ENCODE results near the gene GPR37L1.

Gene GPR37L1

DNA sequence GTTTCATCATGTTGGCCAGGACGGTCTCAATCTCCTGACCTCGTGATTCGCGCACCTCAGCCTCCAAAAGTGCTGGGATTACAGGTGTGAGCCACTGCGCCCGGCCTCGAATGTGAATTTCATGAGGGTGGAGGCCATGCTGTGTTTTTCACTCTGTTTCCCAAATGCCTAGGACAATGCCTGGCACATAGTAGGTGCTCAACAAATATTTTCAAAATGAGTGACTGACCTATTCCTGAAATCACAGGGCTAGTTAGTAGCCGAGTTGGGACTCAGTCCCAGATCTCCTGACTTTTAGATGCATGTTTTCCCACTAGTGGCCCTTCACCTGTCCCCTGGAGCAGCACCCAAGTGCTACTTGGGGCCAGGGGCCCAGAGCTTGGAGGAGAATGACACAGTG, 6.4 kb upstream of the GPR37L1 start:
- no peak for TF ChIP-seq FOXP2 (optimal IDR thresholded peaks at IDR 0.05; ENCODE audit: control extremely low read depth, extremely low read length, insufficient read depth)
- no peak for TF ChIP-seq POLR2AphosphoS5 (IDR thresholded peaks at IDR 0.05; ENCODE audit: borderline replicate concordance, low read depth, low read length)
- TF ChIP-seq EZH2 (IDR thresholded peaks at IDR 0.05): no peak
- no peaks in the 10 kb centered on the region for H3K9me3 ChIP-seq (ENCODE audit: low read depth, low read length)
- no peaks in the 10 kb centered on the region for H3K36me3 ChIP-seq (ENCODE audit: insufficient read depth, low read length)
- no peak overlapping the region for H3K4me3 ChIP-seq
- H3K9ac ChIP-seq (ENCODE audit: insufficient read length): no peak overlapping the region
- no peak for DNase-seq (ENCODE audit: low read depth, low spot score)
- no peak overlapping the region for H3K27ac ChIP-seq

DNA sequence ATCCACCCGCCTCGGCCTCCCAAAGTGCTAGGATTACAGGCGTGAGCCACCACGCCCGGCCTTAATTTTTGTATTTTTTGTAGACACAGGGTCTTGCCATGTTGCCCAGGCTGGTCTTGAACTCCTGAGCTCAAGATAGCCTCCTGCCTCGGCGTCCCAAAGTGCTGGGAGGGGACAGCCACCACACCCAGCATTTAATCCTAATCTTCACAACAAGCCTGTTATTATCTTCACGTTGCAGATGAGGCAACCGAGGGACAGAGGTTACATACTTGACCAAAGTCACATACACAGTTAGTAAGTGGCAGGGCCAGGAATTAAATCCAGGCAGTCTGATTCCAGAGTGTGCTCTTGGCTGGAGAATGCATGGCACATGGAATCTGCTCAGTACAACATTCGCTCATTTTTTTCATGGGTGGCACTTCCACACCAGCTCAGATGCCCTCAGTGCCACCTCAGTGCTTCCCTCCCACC, 4.8 kb upstream of the GPR37L1 start:
- DNase-seq (ENCODE audit: low read depth, low spot score): no peak
- Histone ChIP-seq H3K27ac (no peak overlapping the region), H3K4me3 (no peak overlapping the region), H3K36me3 (ENCODE audit: insufficient read depth, low read length) (no peaks in the 10 kb centered on the region), H3K9ac (ENCODE audit: insufficient read length) (no peak overlapping the region), H3K9me3 (ENCODE audit: low read depth, low read length) (no peaks in the 10 kb centered on the region)
- TF ChIP-seq EZH2 (IDR thresholded peaks at IDR 0.05): no peak
- no peak for TF ChIP-seq FOXP2 (optimal IDR thresholded peaks at IDR 0.05; ENCODE audit: control extremely low read depth, extremely low read length, insufficient read depth)
- TF ChIP-seq POLR2AphosphoS5 (IDR thresholded peaks at IDR 0.05; ENCODE audit: borderline replicate concordance, low read depth, low read length): no peak

DNA sequence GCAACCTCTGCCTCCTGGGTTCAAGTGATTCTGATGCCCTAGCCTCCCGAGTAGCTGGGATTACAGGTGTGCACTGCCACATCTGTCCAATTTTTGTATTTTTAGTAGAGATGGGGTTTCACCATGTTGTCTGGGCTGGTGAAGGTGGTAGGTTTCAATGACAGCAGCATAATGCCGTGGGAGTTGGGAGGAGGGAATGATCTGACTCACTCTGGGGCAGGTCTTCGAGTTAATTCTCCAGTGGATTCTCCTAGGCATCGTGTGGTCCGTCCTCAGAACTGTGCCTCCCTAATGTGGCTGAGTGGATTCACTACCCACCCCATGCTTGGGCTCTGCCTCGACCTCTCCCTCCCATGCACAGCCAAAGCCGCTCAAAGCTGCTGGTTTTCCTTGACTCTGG, 1.7 kb upstream of the GPR37L1 start:
- no peaks in the 10 kb centered on the region for H3K9me3 ChIP-seq (ENCODE audit: low read depth, low read length)
- H3K4me3 ChIP-seq: no peak overlapping the region
- no peak for DNase-seq (ENCODE audit: low read depth, low spot score)
- TF ChIP-seq FOXP2 (optimal IDR thresholded peaks at IDR 0.05; ENCODE audit: control extremely low read depth, extremely low read length, insufficient read depth) (no peak), POLR2AphosphoS5 (IDR thresholded peaks at IDR 0.05; ENCODE audit: borderline replicate concordance, low read depth, low read length) (no peak), EZH2 (IDR thresholded peaks at IDR 0.05) (no peak)
- H3K36me3 ChIP-seq (ENCODE audit: insufficient read depth, low read length): no peaks in the 10 kb centered on the region
- no peak overlapping the region for H3K27ac ChIP-seq
- H3K9ac ChIP-seq (ENCODE audit: insufficient read length): no peak overlapping the region

DNA sequence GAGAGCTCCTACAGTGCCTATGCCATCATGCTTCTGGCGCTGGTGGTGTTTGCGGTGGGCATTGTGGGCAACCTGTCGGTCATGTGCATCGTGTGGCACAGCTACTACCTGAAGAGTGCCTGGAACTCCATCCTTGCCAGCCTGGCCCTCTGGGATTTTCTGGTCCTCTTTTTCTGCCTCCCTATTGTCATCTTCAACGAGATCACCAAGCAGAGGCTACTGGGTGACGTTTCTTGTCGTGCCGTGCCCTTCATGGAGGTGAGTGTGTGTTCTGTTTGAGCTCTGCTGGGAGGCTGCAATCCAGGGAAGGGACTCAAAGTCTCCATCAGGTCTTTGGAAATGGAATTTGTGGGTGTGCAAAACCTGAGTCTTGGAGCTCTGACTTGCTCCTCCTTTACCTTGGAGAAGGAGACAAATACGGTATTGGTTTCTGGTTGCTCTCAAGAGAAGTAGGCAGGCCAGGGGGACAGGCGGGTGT, 658 bp downstream of the GPR37L1 start:
- H3K36me3 ChIP-seq (ENCODE audit: insufficient read depth, low read length): no peaks in the 10 kb centered on the region
- TF ChIP-seq POLR2AphosphoS5 (IDR thresholded peaks at IDR 0.05; ENCODE audit: borderline replicate concordance, low read depth, low read length) (no peak), EZH2 (IDR thresholded peaks at IDR 0.05) (no peak), FOXP2 (optimal IDR thresholded peaks at IDR 0.05; ENCODE audit: control extremely low read depth, extremely low read length, insufficient read depth) (no peak)
- H3K9ac ChIP-seq (ENCODE audit: insufficient read length): no peak overlapping the region
- H3K4me3 ChIP-seq: no peak overlapping the region
- DNase-seq (ENCODE audit: low read depth, low spot score): no peak
- H3K27ac ChIP-seq: no peak overlapping the region
- no peaks in the 10 kb centered on the region for H3K9me3 ChIP-seq (ENCODE audit: low read depth, low read length)

DNA sequence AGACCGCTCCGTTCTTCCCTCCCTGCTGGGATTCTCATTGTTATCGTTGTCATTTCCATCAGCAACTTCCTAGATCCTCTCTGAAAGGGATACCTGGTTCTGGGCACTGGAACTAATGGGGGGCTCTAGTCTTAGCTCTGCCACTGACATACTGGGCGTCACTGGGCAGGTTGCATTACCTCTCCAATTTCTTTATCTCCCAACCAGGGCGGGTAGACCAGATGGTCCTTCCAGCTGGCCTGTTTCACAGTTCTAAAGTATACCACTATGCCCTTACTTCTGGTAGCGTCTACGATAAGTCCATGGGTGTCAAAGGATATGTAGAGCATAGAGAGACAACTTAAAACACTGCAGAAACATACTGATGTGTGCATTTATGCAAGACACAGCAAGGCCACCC, 1.4 kb downstream of the GPR37L1 start:
- Histone ChIP-seq H3K4me3 (no peak overlapping the region), H3K27ac (no peak overlapping the region), H3K9me3 (ENCODE audit: low read depth, low read length) (no peaks in the 10 kb centered on the region), H3K9ac (ENCODE audit: insufficient read length) (no peak overlapping the region), H3K36me3 (ENCODE audit: insufficient read depth, low read length) (no peaks in the 10 kb centered on the region)
- no peak for TF ChIP-seq EZH2 (IDR thresholded peaks at IDR 0.05)
- TF ChIP-seq POLR2AphosphoS5 (IDR thresholded peaks at IDR 0.05; ENCODE audit: borderline replicate concordance, low read depth, low read length): no peak
- no peak for TF ChIP-seq FOXP2 (optimal IDR thresholded peaks at IDR 0.05; ENCODE audit: control extremely low read depth, extremely low read length, insufficient read depth)
- DNase-seq (ENCODE audit: low read depth, low spot score): no peak

DNA sequence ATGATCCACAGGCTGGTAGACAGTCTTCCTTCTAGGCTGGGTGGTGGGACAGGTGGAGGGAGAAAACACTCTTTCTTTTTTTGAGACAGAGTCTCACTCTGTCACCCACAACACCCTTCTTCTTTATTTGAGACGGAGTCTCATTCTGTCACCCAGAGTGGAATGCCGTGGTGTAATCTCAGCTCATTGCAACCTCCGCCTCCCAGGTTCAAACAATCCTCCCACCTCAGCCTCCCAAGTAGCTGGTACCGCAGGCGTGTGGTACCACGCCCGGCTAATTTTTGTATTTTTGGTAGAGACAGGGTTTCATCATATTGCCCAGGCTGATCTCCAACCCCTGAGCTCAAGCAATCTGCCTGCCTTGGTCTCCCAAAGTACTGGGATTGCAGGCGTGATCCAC, 2.9 kb downstream of the GPR37L1 start:
- no peak for TF ChIP-seq FOXP2 (optimal IDR thresholded peaks at IDR 0.05; ENCODE audit: control extremely low read depth, extremely low read length, insufficient read depth)
- no peak for TF ChIP-seq EZH2 (IDR thresholded peaks at IDR 0.05)
- no peak for TF ChIP-seq POLR2AphosphoS5 (IDR thresholded peaks at IDR 0.05; ENCODE audit: borderline replicate concordance, low read depth, low read length)
- Histone ChIP-seq H3K36me3 (ENCODE audit: insufficient read depth, low read length) (no peaks in the 10 kb centered on the region), H3K27ac (no peak overlapping the region), H3K9me3 (ENCODE audit: low read depth, low read length) (no peaks in the 10 kb centered on the region), H3K9ac (ENCODE audit: insufficient read length) (no peak overlapping the region), H3K4me3 (no peak overlapping the region)
- DNase-seq (ENCODE audit: low read depth, low spot score): no peak

DNA sequence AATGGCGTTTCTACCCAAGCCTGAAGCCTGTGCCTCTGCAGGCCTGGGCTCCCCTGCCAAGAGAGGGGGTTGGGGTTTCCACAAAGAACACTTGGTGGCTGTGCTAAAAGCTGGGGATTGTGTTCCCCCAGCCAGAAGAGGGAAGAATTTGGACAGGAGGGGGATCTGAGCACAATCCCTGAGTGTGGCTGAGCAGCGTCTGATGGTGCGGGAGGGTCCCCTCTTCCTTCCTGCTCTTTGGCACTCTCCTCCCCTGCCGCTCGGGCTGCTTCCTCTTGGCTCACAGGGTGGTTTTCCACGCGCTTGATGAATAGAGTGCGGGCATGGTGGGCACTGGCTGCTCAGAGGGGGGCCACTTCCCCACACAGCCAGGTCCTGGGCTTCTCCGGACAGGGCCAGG, 3.7 kb downstream of the GPR37L1 start:
- Histone ChIP-seq H3K9me3 (ENCODE audit: low read depth, low read length) (no peaks in the 10 kb centered on the region), H3K27ac (peak overlapping the region; percentile 87), H3K36me3 (ENCODE audit: insufficient read depth, low read length) (no peaks in the 10 kb centered on the region), H3K9ac (ENCODE audit: insufficient read length) (no peak overlapping the region), H3K4me3 (peak overlapping the region; percentile 25; the same call in 1 of the 2 replicates)
- DNase-seq (ENCODE audit: low read depth, low spot score): no peak
- TF ChIP-seq EZH2 (IDR thresholded peaks at IDR 0.05) (no peak), POLR2AphosphoS5 (IDR thresholded peaks at IDR 0.05; ENCODE audit: borderline replicate concordance, low read depth, low read length) (no peak), FOXP2 (optimal IDR thresholded peaks at IDR 0.05; ENCODE audit: control extremely low read depth, extremely low read length, insufficient read depth) (no peak)

DNA sequence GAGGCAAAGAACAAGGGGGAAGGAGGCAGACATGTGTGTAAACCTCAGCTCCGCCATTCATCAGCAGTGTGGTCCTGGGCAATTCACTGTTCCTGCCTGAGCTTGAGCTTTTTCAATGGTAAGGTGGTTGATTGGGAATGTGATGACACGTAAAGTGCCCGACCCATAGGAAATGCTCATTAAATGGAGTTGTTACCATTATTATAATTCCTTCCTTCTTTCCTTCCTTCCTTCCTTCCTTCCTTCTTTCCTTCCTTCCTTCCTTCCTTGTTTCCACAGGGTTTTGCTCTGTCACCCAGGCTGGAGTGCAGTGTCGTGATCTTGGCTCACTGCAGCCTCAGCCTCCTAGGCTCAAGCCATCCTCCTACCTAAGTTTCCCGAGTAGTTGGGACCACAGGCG, 4.3 kb downstream of the GPR37L1 start:
- H3K9me3 ChIP-seq (ENCODE audit: low read depth, low read length): no peaks in the 10 kb centered on the region
- no peaks in the 10 kb centered on the region for H3K36me3 ChIP-seq (ENCODE audit: insufficient read depth, low read length)
- no peak overlapping the region for H3K9ac ChIP-seq (ENCODE audit: insufficient read length)
- TF ChIP-seq EZH2 (IDR thresholded peaks at IDR 0.05) (no peak), FOXP2 (optimal IDR thresholded peaks at IDR 0.05; ENCODE audit: control extremely low read depth, extremely low read length, insufficient read depth) (no peak), POLR2AphosphoS5 (IDR thresholded peaks at IDR 0.05; ENCODE audit: borderline replicate concordance, low read depth, low read length) (no peak; the same call in 1 of the 2 replicates)
- no peak overlapping the region for H3K4me3 ChIP-seq
- peak overlapping the region; percentile 87; the same call in 1 of the 2 replicates for H3K27ac ChIP-seq
- DNase-seq (ENCODE audit: low read depth, low spot score): peak; percentile 62

Measured in SK-N-MC (cell line).